GM21786 (cell line): ENCODE results near the gene MAPK13.

Experiments used
- ATAC-seq: cut with Tn5 transposase; IDR thresholded peaks from one replicate; pipeline ENCODE4 v1.9.1; 2021; ENCODE audit not compliant: unreplicated experiment

MAPK13 gene

GRCh38 chr6:36142971-36143838 is 12.9 kb downstream of the MAPK13 start:
- no peak for ATAC-seq

- ATAC-seq, result no peak
Measured at GRCh38 chr6:36145495-36145894, 15.2 kb downstream of the MAPK13 start.

DNA sequence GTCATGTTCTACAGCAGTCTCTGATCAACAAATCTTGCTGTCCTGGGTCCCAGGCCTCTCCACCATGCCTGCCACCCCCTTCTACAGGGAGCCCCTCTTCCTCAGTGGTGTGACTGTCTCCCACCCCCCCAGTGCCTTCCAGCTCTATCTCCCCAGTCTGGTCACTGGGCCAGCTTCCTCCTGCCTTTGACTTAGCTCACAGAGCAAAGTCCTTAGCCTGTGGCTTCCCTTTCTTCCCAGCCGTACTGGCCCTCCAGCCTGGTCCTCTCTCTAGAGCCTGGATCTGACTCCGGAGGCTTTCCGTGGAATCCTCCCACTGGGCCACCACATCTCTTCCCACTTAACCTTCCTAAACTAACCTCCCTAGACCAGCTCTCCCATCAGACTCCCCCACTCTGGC is 17.0 kb downstream of the MAPK13 start:
- no peak for ATAC-seq

GRCh38 chr6:36149476-36149875 is 19.2 kb downstream of the MAPK13 start:
- ATAC-seq, result no peak

DNA sequence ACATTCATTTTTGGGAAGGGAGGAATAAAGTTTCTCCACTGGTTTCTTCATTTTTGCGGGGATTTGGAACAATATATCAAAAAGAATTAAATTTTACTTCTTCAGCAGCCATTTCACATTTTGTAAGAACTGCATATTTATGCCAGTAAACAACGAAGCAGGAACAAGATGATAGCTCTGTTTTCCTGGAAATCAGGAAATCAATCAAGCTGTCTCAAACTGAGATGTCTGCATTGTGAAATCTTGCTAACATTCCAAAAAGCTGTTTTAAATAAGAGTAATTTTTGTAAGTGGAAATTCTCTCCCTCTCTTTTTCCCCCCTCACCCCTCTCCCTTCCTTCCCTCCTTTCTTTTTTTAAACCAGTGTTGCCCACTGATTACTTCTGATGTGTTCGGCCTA is 20.0 kb downstream of the MAPK13 start:
- no peak for ATAC-seq

DNA sequence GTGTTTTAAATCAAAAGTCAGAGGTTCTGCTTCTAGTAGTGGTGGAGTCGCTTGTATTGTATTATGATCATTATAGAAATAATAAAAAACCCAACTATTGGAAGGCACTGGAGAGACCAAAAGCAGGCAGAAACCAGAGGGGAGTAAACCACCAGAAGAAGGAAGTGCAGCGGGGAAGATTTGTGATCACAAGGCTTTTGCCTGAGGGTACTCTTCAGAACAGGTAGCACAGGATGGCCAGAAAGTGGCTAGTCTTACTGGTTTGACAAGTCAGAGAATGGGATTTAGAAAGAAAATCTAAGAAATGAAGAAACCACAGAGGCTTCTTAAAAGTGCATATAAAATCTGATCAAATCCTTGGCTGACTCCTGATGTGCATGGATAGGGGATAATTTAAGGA is 24.0 kb downstream of the MAPK13 start:
- no peak for ATAC-seq

DNA sequence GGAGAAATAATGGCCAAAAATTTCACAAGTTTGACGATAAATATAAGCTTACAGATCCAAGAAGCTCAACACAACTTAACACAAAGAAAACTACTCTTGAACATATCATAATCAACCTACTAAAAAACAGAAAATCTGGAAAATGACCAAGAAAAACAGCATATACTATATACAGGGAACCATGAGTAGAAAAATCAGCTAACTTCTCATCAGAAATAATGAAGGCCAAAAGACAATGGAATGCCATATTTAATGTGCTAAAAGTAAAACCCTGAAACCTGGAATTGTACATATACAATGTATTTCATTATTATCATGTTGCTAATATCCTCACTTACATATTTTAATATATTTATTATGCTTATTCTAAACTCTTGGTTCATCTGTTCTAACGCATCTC is 25.3 kb downstream of the MAPK13 start:
- ATAC-seq, result no peak

GRCh38 chr6:36160147-36160760 is 29.9 kb downstream of the MAPK13 start:
- no peak for ATAC-seq

DNA sequence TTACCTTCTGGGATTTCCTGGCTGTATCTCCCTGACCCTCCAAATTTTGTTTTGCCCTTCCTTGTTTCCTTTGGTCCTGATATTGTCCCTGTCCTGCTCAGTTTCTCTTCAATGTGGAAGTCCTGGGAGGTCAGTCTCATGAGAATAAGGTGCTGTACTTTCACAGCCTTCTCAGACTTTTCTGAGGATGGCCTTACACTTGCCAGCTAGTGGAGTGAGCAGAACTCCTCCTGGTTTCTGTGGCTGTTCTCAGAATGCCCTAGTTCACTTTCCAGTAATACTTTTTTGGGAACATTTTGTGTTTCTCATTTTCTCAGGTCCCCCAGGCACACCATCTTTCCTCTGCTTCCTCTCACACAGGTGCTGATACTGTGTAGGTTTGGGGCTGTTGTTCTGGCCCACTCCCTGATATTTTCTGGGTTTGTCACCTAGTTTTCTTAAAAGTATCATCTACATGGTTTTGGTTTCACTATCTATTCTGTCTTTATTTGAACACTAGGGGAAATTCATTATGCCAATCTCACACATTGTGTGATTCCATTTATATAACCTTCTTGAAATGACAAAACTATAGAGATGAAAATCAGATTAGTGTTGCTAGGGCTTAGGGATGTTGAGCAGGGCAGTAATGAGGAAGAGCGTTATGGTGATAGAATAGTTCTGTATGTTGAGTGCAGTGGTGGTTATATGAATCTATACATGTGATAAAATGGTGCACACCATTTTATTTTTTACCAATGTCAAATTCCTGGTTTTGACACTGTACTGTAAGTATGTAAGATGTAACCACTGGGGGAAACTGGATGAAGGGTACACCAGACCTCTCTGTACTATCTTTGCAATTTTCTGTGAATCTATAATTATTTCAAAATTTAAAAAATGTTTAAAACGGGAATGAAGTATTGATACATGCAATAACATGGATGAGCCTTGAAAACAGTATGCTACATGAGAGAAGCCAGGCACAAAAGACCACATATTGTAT is 39.0 kb downstream of the MAPK13 start:
- no peak for ATAC-seq

DNA sequence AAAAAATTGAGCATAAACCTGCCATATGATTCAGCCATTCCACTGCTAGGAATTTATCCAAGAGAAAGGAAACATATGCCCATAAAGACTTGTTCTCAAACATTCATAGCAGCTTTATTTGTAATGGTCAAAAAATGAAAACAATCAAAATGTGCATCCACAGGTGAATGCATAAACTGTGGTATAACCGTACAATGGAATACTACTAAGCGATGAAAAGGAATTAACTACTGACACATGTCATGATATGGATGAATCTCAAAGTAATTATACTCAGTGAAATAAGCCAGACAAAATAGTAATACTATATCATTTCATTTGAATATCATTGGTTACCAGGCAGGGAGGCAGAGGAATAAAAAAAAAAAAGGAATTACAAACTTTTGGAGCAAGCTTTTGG is 40.4 kb downstream of the MAPK13 start:
- ATAC-seq, result no peak

DNA sequence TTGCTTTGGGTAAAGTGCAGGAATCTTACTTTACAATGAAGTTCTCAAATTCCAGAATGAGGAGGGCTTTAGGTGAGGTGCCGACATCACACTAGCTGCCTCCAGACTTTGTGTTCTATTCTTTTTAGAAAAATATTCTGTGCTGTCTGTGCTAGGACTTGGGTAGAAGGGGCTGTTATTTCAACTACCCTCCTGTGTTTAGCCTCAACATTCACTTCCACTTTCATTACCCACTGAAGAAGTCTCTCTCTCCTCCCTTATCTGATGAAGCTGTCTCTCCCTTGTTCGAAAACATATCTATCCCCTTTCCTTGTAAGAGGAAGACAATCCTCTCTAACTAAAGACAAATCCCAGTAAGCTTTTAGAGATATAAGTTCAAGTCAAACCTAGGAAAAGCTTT is 41.3 kb downstream of the MAPK13 start:
- ATAC-seq, result no peak

DNA sequence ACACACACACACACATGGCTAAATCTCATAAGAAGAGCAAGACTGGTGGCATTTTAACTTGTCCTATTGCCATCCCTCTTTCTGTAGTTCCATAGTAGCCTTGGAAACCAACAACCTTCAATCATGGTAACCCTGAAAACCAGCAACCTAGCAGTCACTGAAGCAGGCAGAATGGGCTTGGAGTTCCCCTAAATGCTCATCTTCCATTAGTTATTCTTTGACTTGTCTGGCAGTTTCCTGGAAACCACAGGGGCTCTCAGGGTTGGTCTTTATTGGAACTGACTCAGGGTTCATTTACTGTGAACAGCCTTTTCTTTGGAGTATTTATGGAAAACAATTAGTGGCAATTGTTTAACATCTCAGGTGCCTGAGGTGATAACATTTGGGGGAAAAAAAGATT is 46.9 kb downstream of the MAPK13 start:
- no peak for ATAC-seq

DNA sequence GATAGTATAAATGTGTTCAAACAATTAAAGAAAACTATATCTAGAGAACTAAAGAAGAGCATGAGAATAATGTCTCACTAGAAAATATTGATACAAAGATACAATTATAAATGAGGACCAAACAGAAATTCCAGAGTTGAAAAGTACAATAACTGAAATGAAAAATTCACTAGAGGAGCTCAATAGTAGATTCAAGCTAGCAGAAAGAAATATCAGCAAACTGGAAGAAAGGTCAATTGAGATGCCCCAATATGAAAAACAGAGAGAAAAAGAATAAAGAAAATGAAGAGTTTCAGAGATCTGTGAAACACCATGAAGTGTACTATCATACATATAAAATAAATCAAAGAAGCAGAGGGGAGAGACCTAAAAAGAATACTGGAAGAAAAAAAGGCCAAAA is 48.2 kb downstream of the MAPK13 start:
- ATAC-seq, result no peak

GRCh38 chr6:36180126-36180525 is 49.8 kb downstream of the MAPK13 start:
- ATAC-seq, result no peak

GRCh38 chr6:36184311-36184710 is 54.0 kb downstream of the MAPK13 start:
- no peak for ATAC-seq

- no peak for ATAC-seq
Measured at GRCh38 chr6:36186199-36186598, 55.9 kb downstream of the MAPK13 start.

DNA sequence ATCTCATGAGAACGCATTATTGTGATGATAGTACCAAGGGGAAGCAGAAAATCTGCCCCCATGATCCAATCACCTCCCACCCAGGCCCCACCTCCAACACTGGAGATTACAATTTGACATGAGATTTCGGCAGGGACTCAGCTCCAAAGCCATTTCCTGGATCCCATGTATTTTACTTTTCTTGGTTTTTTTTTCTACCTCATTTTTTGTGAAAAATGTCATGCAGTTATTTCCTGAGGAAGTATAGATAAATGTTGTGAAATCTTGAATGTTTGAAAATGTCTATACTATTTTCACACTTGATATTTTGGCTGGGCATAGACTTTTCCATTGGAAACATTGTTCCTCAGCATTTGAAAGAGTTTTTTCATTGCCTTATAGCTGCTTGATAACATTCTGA is 57.1 kb downstream of the MAPK13 start:
- ATAC-seq, result no peak
